NB4 (cell line): ENCODE data around the gene AKR1C1.

ENCODE experiments used
- CTCF ChIP-seq: IDR thresholded peaks from one replicate; pipeline ENCODE4 v1.5.1; 2012; ENCODE audit warnings: low read depth, low read length
- MAX ChIP-seq: IDR thresholded peaks from 2 replicates; pipeline ENCODE4 v1.6.1; 2011; ENCODE audit warnings: low read depth, low read length
- MYC ChIP-seq: IDR thresholded peaks from 2 replicates; pipeline ENCODE4 v1.6.1; 2011; ENCODE audit warnings: low read depth, low read length
- POLR2A ChIP-seq: IDR thresholded peaks from 2 replicates; pipeline ENCODE4 v1.6.1; 2011; ENCODE audit warnings: mild to moderate bottlenecking; ENCODE audit not compliant: insufficient read length; ENCODE audit errors: extremely low read depth

- TF ChIP-seq CTCF (no peak), POLR2A (no peak), MAX (no peak), MYC (no peak)
Measured at GRCh38 chr10:4918236-4918635, 45.0 kb upstream of the AKR1C1 start.
